Endodermal cell (in vitro differentiated cells): ENCODE results near the gene KRT6C. TPM values are rescaled to one million over a fixed set of nuclear protein-coding genes. Genes with fewer than 3 reads are reported as not detected.

Experiments
- DNase-seq: peaks from one replicate; pipeline ENCODE4 v3.0.0-alpha.2; 2017
- H3K27ac ChIP-seq: 2 replicates; pipeline ENCODE4 v1.5.1; 2013; ENCODE audit warnings: mild to moderate bottlenecking, low read depth, low read length, moderate library complexity
- H3K27me3 ChIP-seq: 2 replicates; pipeline ENCODE4 v1.6.1; 2013; ENCODE audit warnings: mild to moderate bottlenecking, low read length, moderate library complexity; ENCODE audit not compliant: insufficient read depth, control insufficient read depth, poor library complexity, severe bottlenecking
- H3K36me3 ChIP-seq: 2 replicates; pipeline ENCODE4 v1.7.0; 2013; ENCODE audit warnings: mild to moderate bottlenecking, low read length, moderate library complexity; ENCODE audit not compliant: control insufficient read depth, insufficient read depth
- H3K4me1 ChIP-seq: one replicate; pipeline ENCODE4 v1.7.0; 2013; ENCODE audit warnings: low read length; ENCODE audit not compliant: control insufficient read depth, insufficient read depth
- H3K4me3 ChIP-seq: 2 replicates; pipeline ENCODE4 v1.5.1; 2013; ENCODE audit warnings: mild to moderate bottlenecking, low read length, moderate library complexity
- H3K9ac ChIP-seq: 2 replicates; pipeline ENCODE4 v1.6.1; 2013; ENCODE audit warnings: mild to moderate bottlenecking, low read length, moderate library complexity; ENCODE audit not compliant: poor library complexity, severe bottlenecking; ENCODE audit errors: extremely low read depth
- H3K9me3 ChIP-seq: 2 replicates; pipeline ENCODE4 v1.6.1; 2013; ENCODE audit warnings: mild to moderate bottlenecking, low read length, moderate library complexity; ENCODE audit not compliant: control insufficient read depth
- H3K27ac Mint-ChIP-seq: 2 replicates; pipeline ENCODE4 v1.8.0; 2020; ENCODE audit warnings: mixed read lengths
- H3K27me3 Mint-ChIP-seq: 2 replicates; pipeline ENCODE4 v1.8.0; 2021; ENCODE audit warnings: mild to moderate bottlenecking, mixed read lengths; ENCODE audit not compliant: insufficient read depth
- H3K36me3 Mint-ChIP-seq: 2 replicates; pipeline ENCODE4 v1.8.0; 2020; ENCODE audit warnings: low read depth, mixed read lengths
- H3K4me1 Mint-ChIP-seq: 2 replicates; pipeline ENCODE4 v1.8.0; 2020; ENCODE audit warnings: mixed read lengths
- H3K4me3 Mint-ChIP-seq: 2 replicates; pipeline ENCODE4 v1.8.0; 2020; ENCODE audit warnings: mild to moderate bottlenecking, moderate library complexity, mixed read lengths
- H3K9me3 Mint-ChIP-seq: 2 replicates; pipeline ENCODE4 v1.8.0; 2020; ENCODE audit warnings: mild to moderate bottlenecking, mixed read lengths
- WGBS, 2 experiments: methylation state at CpG; one replicate each; pipeline versions ENCODE4 v1.1.5 to v1.1.7; 2013; ENCODE audit warnings: missing lambda C conversion rate in 2 of 2, mixed read lengths in 1 of 2; ENCODE audit not compliant: insufficient coverage in 1 of 2, insufficient read length in 1 of 2; 5-methylcytosine and 5-hydroxymethylcytosine counted together
- long read RNA-seq, 4 experiments: library from polyadenylated mRNA in 2 of 4; library from RNA in 1 of 4; library from capped mRNA in 1 of 4; stranded (forward) in 3 of 4; unstranded in 1 of 4; transcript quantifications; one replicate each; pipeline ENCODE4 v2.0.0, GENCODE V29; 2020 to 2021; ENCODE audit warnings: inconsistent platforms in 1 of 4
- polyA plus RNA-seq, 2 experiments: library from polyadenylated mRNA; stranded (reverse); fragments of 50-300 nt; gene quantifications; one replicate each; pipeline ENCODE4 v1.2.3, GENCODE V29; 2013
- total RNA-seq, 2 donors: library from RNA; stranded (reverse); fragmentation: NEBNext Ultra II Directional in 1 of 2; extraction: Animal tissue kit (Norgen Biotek cat#: 25700) in 1 of 2; gene quantifications; 2 replicates in 1 of 2; 3 replicates in 1 of 2; pipeline ENCODE4 v1.2.1, GENCODE V29; 2021
- TF ChIP-seq, protein P1 (sequence below): fragments of 200-600 bp; sonication (generic); conservative IDR thresholded peaks from 2 replicates; pipeline ENCODE4 v1.5.0; 2021; ENCODE audit warnings: antibody characterized with exemption, mild to moderate bottlenecking

Gene KRT6C
- total RNA-seq: not detected
- polyA plus RNA-seq (2013, experiment 1 of 2): not detected
- polyA plus RNA-seq (2013, experiment 2 of 2): not detected
- long read RNA-seq, experiment 1: 0 reads
- long read RNA-seq, experiment 2: 0 reads
- long read RNA-seq, experiment 3: 0 reads
- long read RNA-seq, experiment 4: 0 reads

DNA sequence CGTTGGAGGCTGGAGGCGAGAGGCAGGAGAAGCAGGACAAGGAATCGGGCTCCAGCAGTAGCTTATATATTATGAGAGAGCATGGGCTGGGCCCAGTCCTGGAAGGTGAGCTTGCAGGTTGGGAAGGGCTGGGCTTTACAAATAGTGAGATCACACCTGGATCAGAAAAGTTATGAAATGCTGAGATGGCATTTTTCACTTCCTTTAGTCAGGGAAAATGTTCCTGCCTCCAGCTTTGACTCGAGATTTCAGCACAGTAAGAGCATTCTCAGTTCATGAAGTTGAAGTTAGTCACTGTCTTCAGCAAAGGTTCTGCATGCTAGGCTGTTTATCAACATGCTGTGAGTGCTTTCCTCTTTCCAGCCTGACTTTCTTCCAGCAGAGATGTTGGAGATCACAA, at the start of gene KRT6C:
KRT6C (minus strand) TSS at position 38 of the 400 bp plus-strand sequence. CDS start 68 bp downstream, outside the sequence.
- Histone ChIP-seq H3K4me1 (no peaks in the 10 kb centered on the region), H3K27ac (no peak within 1 kb of the TSS), H3K9ac (no peak within 1 kb of the TSS), H3K27me3 (no peaks in the 10 kb centered on the region), H3K4me3 (no peak within 1 kb of the TSS), H3K9me3 (peaks cover 8% of the 10 kb centered on the region), H3K36me3 (no peaks in the 10 kb centered on the region)
- DNase-seq: no peak
- Mint-ChIP-seq H3K9me3 (peaks cover 13% of the 10 kb centered on the region), H3K36me3 (no peaks in the 10 kb centered on the region), H3K27me3 (no peaks in the 10 kb centered on the region), H3K27ac (no peak within 1 kb of the TSS), H3K4me1 (no peaks in the 10 kb centered on the region), H3K4me3 (no peak within 1 kb of the TSS)
- WGBS, 2 experiments: 89 to 94% methylated on average over 4 of the region's 4 CpGs
- TF ChIP-seq, protein P1, sequence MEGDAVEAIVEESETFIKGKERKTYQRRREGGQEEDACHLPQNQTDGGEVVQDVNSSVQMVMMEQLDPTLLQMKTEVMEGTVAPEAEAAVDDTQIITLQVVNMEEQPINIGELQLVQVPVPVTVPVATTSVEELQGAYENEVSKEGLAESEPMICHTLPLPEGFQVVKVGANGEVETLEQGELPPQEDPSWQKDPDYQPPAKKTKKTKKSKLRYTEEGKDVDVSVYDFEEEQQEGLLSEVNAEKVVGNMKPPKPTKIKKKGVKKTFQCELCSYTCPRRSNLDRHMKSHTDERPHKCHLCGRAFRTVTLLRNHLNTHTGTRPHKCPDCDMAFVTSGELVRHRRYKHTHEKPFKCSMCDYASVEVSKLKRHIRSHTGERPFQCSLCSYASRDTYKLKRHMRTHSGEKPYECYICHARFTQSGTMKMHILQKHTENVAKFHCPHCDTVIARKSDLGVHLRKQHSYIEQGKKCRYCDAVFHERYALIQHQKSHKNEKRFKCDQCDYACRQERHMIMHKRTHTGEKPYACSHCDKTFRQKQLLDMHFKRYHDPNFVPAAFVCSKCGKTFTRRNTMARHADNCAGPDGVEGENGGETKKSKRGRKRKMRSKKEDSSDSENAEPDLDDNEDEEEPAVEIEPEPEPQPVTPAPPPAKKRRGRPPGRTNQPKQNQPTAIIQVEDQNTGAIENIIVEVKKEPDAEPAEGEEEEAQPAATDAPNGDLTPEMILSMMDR: no peak

DNA sequence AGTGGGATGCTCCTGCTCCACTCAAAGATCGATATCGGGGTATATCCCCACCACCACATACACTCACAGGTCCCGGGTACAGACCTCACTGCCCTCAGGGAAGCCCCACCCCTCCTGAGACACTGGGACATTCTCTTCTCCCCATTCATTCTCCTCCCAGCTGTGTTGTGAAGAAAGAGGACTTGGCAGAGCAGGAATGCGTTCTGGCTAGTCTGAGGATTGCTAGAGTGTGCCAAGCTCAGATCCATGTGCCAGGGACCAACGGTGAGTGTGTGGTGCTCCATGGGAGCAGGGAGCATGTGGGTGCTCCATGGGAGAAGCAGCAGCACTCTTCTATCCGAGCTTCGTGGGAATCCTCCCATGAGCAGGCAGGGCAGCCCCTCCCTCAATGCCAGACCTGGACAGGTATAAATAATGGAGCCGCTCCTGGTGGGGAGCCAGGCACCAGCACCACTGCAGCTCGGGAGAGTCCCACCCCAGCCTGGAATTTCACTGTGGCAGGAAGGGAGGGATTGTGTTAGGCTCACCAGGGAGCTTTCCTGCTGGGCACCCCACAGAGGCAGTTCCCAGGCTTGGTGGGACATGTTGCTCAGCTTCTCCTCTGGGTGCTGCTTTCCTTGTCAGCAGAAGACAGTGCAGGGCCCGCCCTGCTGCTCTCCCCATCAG, 48.9 kb upstream of the KRT6C start:
- peak; percentile 54 for DNase-seq
- Mint-ChIP-seq H3K27me3 (peaks cover 2% of the 10 kb centered on the region), H3K27ac (peak overlapping the region; percentile 70), H3K36me3 (no peaks in the 10 kb centered on the region), H3K4me1 (peaks cover 23% of the 10 kb centered on the region), H3K4me3 (no peak overlapping the region), H3K9me3 (no peaks in the 10 kb centered on the region)
- Histone ChIP-seq H3K27me3 (no peaks in the 10 kb centered on the region), H3K4me3 (no peak overlapping the region), H3K9ac (no peak overlapping the region), H3K36me3 (no peaks in the 10 kb centered on the region), H3K4me1 (peaks cover 7% of the 10 kb centered on the region), H3K9me3 (no peaks in the 10 kb centered on the region), H3K27ac (no peak overlapping the region)
- 80 to 90% methylated on average over 4 to 10 of the region's 10 CpGs for WGBS, 2 experiments
- TF ChIP-seq, protein P1: no peak

DNA sequence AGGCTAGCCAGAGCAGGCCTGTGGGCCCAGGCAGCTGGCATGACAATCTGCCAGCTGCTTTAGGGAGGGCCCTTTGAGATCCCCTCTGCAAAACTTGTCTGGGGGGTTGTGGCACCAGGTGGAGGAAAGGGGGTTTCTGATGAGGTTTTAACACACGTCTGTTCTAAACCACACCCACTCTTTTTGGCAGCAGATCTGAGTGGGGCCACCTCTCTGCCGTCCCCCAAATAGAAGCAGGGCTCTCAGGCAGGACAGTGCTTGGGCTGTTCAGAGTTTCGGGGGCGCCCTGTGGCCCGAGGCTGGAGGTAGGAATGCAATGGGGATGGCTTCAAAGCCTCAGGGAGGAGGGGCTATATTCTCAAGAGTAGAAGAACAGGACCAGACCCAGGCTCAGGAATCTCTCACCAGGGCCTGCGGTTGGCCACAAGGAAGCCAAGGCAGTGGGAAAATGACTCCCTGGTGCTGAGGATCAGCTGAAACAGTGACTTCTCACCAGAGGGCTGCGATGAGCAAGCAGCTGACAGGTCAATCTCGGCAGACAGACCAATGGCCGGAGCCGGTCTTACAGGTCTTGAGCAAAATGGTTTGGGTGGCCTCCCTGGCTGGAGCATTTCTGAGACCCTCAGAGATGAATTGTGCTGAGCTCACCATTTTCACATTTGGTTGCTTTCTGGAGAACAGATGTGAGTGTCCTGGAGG, 48.1 kb upstream of the KRT6C start:
- H3K27ac Mint-ChIP-seq: peak overlapping the region; percentile 52
- H3K4me3 Mint-ChIP-seq: no peak overlapping the region
- no peak overlapping the region for H3K27ac ChIP-seq
- peak; percentile 87 for DNase-seq
- TF ChIP-seq, protein P1: no peak
- H3K27me3 ChIP-seq: no peaks in the 10 kb centered on the region
- H3K9me3 Mint-ChIP-seq: no peaks in the 10 kb centered on the region
- peaks cover 7% of the 10 kb centered on the region for H3K4me1 ChIP-seq
- no peaks in the 10 kb centered on the region for H3K36me3 Mint-ChIP-seq
- H3K9ac ChIP-seq: no peak overlapping the region
- WGBS, 2 experiments: 89 to 90% methylated on average over 6 to 10 of the region's 10 CpGs
- H3K4me1 Mint-ChIP-seq: peaks cover 23% of the 10 kb centered on the region
- H3K27me3 Mint-ChIP-seq: peaks cover 2% of the 10 kb centered on the region
- H3K4me3 ChIP-seq: no peak overlapping the region
- H3K36me3 ChIP-seq: no peaks in the 10 kb centered on the region
- no peaks in the 10 kb centered on the region for H3K9me3 ChIP-seq
